GM21825 (cell line): ENCODE data around the gene P3H2.
A peak's percentile ranks its signal among the peaks of the same experiment; 100 is the strongest.
"Not testable (repeated sequence)": the region's sequence is repeated elsewhere in the genome, so short reads cannot be mapped to it uniquely, and the experiment has no call there.

Experiments used
- ATAC-seq: cut with Tn5 transposase; IDR thresholded peaks from one replicate; pipeline ENCODE4 v1.9.1; 2021; ENCODE audit warnings: mild to moderate bottlenecking, moderate library complexity; ENCODE audit not compliant: unreplicated experiment

P3H2 gene

DNA sequence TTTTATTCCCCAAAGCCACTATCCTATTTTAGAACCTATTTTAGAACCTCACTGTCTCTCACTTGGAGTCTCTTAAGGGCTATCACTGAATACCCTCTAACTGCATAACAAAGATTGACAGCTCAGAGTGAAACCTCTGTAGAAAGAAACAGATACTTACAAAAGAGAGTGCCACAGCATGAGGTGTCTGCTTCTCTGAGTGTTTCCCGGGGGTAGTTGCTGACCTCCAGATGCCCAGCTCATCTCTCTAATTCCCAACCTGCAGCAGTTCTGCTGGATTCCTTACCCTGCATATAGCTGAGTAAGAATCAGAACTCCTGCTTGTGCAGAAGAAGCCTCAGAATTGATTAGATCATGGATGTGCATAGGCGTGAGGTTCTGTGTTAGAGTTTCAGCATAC is 34.5 kb downstream of the P3H2 start:
- no peak for ATAC-seq

DNA sequence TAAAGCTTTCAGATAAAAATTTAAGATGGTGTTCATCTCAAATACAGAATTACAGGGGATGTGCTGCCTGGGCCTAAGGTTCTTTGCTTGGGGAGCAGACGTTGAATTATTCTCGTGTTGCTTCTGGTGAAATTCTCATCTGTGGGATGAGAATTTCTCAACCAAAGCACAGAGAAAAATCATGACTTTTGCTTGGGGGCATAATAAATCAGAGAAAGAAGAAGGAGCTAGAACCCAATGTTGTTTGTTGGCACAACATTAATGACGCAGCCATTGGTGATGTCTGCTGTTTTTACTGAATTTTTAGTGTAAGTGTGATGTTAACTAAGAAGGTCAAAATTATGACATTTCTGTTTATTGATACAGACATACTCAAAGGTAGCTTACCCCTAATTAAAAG is 35.7 kb downstream of the P3H2 start:
- no peak for ATAC-seq

DNA sequence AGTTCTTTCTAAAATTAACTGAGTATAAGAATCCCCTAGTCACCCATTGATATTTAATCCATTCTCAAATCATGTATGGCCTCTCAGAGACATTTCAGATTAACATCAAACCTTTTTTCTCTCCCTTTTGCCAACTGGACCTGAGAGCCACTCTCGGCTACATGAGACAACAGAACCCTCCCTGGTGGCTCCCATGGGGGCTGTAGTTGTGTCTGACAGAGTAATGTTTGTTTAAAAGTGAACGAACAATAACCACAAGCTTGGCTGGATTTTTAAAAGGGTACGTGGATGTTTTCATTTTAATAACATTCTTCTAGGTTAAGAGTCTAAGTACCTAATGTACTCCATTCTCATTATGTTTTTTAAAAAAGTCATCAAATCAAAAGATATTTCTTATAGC is 37.1 kb downstream of the P3H2 start:
- ATAC-seq = no peak

- ATAC-seq = no peak
Measured at GRCh38 chr3:190081389-190081788, 39.3 kb downstream of the P3H2 start.

DNA sequence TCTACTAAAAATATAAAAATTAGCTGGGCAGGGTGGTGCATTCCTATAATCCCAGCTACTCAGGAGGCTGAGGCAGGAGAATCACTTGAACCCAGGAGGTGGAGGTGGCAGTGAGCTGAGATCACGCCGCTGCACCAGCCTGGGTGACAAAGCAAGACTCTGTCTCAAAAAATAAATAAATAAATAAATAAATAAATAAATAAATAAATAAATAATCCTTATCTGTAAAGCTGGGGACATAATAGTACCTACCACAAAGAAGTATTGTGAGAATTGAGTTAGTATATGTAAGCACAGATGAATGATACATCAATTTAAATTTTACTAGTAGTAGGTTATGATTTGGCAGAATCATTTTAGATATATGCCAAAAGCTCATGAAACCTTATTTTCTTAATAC is 41.5 kb downstream of the P3H2 start:
- ATAC-seq = not testable (repeated sequence)

DNA sequence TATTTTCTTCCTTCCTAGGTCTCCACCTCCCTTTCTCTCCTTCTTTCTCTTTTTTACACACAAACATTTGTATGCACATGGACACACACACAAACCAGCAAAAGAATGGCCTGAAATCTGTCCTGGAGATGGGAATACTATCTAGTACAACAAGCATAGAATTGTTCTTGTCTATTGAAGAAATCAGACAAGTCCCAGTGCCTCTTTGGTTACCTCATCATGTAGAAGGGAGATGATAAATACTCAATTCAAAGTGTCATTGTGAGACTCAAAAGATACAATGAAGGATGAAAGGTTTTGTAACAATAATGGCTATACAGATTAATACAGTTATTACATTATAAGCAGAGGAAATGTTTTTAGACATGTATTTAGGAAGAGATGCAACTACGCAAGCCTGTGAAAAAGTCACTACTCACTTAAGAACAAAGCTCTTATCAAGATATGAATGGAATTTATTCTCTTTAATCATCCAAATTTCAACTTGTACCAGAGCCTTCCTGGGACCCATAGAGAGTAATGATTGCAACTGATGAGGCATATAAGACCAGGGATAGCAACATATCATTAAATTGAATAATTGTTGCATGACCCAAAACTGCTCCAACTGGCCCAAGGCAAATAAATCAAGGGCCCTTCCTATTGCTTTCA is 43.2 kb downstream of the P3H2 start:
- ATAC-seq = no peak

GRCh38 chr3:190076601-190077394 is 43.9 kb downstream of the P3H2 start:
- ATAC-seq = no peak

GRCh38 chr3:190076136-190076535 is 44.6 kb downstream of the P3H2 start:
- no peak for ATAC-seq

DNA sequence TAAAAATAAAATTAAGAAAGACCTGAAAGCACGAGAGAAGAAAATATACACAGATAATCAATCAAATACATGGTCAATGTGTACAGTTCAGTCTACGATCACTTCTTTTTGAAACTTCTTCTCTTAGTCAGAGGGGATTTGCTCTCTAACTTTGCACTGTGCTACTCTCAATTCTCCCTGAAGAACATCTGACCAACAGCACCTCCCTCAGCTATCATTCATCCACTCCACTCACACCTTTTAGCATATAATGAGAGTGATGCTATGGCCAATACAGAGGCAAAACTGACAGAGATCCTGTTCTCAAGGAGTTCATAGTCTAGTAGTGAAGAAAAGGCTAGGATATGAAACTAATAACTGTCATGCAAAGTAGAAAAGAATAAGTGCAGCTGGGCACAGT is 45.9 kb downstream of the P3H2 start:
- no peak for ATAC-seq

DNA sequence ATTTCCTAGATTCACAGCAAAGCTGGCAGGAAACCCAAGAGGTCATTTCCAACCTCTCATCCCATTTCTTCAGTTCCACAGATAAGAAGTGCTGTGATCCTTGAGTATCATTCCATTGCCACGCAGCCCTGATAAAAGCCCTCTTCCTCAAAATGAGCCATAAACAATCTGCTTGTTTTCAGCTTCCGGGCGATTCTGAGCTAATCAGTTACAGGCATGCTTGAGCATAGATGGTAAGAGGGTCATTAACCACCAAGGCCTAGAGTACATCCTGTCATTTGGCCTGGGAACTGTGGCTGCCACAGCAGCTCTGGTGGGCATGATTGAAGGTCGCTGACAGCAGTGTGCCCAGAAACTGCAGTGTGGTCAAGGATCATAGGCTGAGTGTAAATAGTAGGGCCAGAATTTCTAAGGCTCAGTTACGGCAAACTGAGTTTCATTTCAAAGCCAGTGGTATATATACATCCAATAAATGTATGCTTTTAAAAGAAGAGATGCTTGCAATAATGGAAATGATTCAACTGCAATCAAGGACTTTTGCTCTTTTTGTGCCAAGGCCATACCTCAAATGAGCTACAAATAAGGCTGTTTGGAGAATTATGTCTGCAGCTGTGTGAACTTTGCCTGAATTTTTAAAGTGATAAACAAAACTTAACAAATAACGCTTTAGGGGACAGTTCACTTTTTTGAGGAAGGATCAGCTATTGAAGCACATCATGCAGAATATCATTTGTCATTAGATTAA is 47.3 kb downstream of the P3H2 start:
- peak; percentile 68 for ATAC-seq

DNA sequence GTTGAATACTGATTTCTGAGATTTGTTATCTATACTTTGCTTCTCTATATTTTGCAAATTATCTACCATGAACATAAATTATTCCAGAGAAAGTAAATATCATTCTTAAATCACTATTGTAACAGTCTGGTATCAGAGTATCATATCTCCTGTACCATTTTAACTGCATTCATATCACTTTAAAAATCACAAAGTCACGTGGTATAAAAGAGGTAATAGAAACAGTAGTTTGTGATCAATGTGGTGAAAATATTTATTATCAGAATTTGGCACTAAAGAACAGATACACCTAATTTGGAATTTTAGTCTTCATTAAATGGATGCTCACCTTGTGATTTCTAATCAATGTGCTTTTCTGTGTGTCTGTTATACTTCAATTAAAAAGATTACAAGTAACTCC is 47.8 kb downstream of the P3H2 start:
- no peak for ATAC-seq

DNA sequence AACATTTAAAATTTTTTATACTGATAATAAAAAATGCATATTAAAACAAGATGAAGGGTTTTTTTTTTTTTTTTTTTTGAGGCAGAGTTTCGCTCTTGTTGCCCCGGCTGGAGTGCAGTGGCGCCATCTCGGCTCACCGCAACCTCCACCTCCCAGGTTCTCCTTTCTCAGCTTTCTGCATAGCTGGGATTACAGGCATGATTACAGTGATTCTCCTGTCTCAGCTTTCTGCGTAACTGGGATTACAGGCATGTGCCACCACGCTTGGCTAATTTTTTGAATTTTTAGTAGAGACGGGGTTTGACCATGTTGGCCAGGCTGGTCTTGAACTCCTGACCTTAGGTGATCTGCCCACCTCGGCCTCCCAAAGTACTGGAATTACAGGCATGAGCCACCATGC is 48.8 kb downstream of the P3H2 start:
- ATAC-seq = not testable (repeated sequence)

DNA sequence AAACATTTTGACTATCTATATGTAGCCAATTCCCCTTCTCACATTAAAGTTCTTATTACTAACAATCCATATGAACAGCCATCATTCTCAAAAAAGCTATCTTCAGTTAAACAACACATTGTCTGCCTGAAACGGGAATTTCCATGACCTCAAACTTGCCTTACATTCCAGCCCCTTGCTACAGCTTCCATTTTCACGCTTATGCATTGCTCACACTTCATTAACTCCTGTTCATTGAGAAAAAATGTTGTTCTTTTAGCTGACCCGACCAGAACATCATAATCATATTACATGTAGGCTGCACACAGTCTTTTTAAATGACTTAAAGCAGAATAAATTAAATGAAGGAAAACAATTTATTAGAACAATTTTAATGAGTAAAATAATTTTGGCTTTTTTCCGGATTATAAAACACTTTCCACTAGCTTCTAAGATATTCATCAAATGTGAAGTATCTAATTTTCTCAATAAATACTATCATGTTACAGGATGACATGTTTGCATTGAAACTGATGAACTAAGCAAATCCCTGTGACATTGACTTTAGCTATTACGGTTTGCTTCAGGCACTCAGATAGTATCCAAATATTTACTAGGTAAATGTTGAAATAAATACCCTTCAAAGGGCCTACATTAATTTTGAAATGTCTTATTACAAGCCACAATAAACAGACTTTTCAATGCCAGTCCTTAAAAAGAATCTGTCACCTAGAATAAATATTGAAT is 49.9 kb downstream of the P3H2 start:
- no peak for ATAC-seq

- ATAC-seq = no peak
Measured at GRCh38 chr3:190065204-190065603, 55.5 kb downstream of the P3H2 start.

GRCh38 chr3:190064659-190065058 is 56.0 kb downstream of the P3H2 start:
- no peak for ATAC-seq

DNA sequence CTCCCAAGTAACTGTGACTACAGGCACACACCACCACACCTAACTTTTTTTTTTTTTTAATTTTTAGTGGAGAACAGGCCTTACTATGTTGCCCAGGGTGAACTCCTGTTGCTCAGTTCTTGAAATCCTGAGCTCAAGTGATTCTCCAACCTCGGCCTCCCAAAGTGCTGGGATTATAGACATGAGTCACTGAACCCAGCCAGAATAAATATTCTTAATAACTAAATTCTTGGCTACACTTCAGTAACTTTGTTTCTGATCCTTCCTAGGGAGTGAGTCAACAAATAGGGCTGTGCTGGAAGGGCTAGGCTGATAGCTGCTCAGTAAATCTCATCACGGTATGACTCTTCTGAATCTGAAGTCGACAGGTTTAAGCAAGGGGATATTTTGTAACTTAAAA is 56.6 kb downstream of the P3H2 start:
- ATAC-seq = no peak

- ATAC-seq = no peak
Measured at GRCh38 chr3:190063490-190063889, 57.2 kb downstream of the P3H2 start.

GRCh38 chr3:190060192-190060775 is 60.4 kb downstream of the P3H2 start:
- ATAC-seq = no peak

DNA sequence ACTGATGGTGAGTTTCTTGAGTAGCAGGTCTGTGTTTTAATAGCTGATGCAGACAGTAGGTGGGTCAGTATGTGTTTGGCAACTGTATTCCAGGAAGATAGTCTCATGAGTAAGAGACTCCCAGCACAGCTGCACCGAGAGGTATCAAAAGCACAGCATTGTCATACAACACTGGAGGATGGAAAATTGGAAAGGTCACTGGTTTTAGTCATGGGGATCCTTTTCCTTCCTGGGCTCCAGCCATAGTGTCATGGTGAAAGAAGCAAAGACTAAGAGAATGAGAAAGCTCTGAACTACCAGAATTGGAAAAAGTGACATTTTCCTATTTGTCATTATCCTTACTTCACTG is 61.5 kb downstream of the P3H2 start:
- ATAC-seq = no peak

DNA sequence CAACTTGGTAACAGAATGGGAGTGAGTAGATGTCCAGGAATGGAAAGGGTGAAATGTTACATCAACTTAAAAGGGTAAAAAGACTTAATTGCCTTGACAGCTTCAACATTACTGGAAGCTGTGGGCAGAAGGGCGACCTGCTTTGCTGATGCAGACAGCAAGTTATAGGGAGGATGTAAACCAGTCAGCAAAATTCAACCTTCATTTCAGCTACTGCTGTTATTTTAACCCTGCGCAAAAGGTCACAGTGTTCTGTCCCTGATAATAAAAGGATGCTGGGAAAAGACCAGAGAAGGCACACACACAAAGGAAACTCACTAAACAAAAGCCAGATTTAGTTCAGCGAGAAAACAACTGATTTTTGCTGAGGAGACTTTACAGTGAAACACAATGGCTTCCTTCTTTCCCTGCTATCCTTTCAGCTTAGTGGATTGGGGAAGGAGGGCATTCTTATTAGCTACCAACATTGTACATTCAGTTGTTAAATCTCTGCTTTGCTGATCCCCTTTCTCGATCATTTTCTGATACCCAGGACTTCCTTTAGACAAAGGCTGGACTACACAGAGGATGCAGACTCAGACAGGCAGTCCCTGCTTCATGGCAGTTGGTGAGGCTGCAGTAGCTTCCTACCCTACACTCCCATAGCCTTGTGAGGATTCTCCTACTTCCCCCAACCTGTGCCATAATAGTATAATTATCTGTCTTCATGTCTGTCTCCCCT is 62.0 kb downstream of the P3H2 start:
- no peak for ATAC-seq
